Ovary (tissue), 10 donors: ENCODE data around the gene LBH. TPM values are rescaled to one million over a fixed set of nuclear protein-coding genes. Genes with fewer than 3 reads are reported as not detected.

Experiments used
- DNase-seq, 5 donors: peaks; one replicate each; pipeline ENCODE4 v3.0.0-alpha.2; 2019 to 2020
- H3K27ac ChIP-seq, 2 donors: fragments of 200-600 bp; one replicate each; pipeline versions ENCODE4 v1.5.1 to v1.8.0; 2019 to 2022
- H3K27me3 ChIP-seq: fragments of 200-600 bp; one replicate; pipeline ENCODE4 v1.8.0; 2022
- H3K36me3 ChIP-seq: fragments of 200-600 bp; sonication (generic); one replicate; pipeline ENCODE4 v1.5.1; 2019
- H3K4me1 ChIP-seq: one replicate; pipeline ENCODE4 v1.8.1; 2013; ENCODE audit warnings: mild to moderate bottlenecking, moderate library complexity; ENCODE audit not compliant: insufficient read depth
- H3K4me3 ChIP-seq: fragments of 200-600 bp; sonication (generic); one replicate; pipeline ENCODE4 v1.5.1; 2017
- H3K9me3 ChIP-seq, 2 donors: fragments of 200-600 bp in 1 of 2; sonication (generic) in 1 of 2; one replicate each; pipeline versions ENCODE4 v1.5.1 to v1.8.1; 2013 to 2019; ENCODE audit warnings: mild to moderate bottlenecking in 1 of 2, moderate library complexity in 1 of 2
- EP300 ChIP-seq: sonication (generic); formaldehyde crosslinking; IDR thresholded peaks from one replicate; pipeline ENCODE4 v1.6.1; 2017; ENCODE audit warnings: antibody characterized with exemption
- POLR2A ChIP-seq: fragments of 450-650 bp; IDR thresholded peaks from one replicate; pipeline ENCODE4 v1.6.1; 2017; ENCODE audit warnings: antibody characterized with exemption, mild to moderate bottlenecking, moderate library complexity
- WGBS, 3 donors: extraction: QIAGEN DNeasy Blood & Tissue Kit in 1 of 3; methylation state at CpG; one replicate each; pipeline versions ENCODE4 v1.1.5 to v1.1.7; 2013 to 2017; 5-methylcytosine and 5-hydroxymethylcytosine counted together
- intact Hi-C, 4 donors: fragments of 100-400 bp; cut with DNase I; formaldehyde crosslinking; loops; one replicate each; pipeline versions ENCODE4 v1.11.0 to v1.15.1; 2022 to 2023
- long read RNA-seq, 3 donors: library from polyadenylated mRNA in 2 of 3; unstranded in 2 of 3; transcript quantifications; one replicate each; pipeline ENCODE4 v2.0.0 and lab custom pipeline, GENCODE V29; 2021 to 2026
- polyA plus RNA-seq, 2 donors: library from polyadenylated mRNA; stranded (reverse); fragments of 200-250 nt in 1 of 2; fragments of 350-450 nt in 1 of 2; fragmentation: Illumina TruSeq in 1 of 2; extraction: RNeasy Lipid Tissue Mini Kit (QIAGEN cat#74804) in 1 of 2; gene quantifications; one replicate each; pipeline ENCODE4 v1.2.3, GENCODE V29; 2013 to 2014
- total RNA-seq, 7 donors: library from RNA; depleted of rRNA in 2 of 7; stranded (reverse); fragments of >200 nt in 2 of 7; fragmentation: NEBNext Ultra II Directional in 3 of 7; extraction: Animal tissue kit (Norgen Biotek cat#: 25700) in 3 of 7; gene quantifications; one replicate each; pipeline versions ENCODE4 v1.1.0 to v1.2.4, GENCODE V29; 2016 to 2023
- TF ChIP-seq, protein P1 (sequence below), 3 donors: fragments of 450-650 bp in 2 of 3; fragments of 200-600 bp in 1 of 3; IDR thresholded peaks; one replicate each; pipeline versions ENCODE4 v1.5.1 to v1.8.0; 2016 to 2022; ENCODE audit warnings: antibody characterized with exemption in 3 of 3, mild to moderate bottlenecking in 1 of 3
- donor health status: DM: no; HTN: no; CAD: no; lungs with moderate emphysema.
- donor health status: DM: no; HTN: no; CAD: no.
- donor health status: Bipolar disorder and iron deficiency.
- donor health status: DM: yes; HTN: yes; CAD: no.
- donor health status: DM: no; HTN: no; CAD: no.
- donor health status: DM: yes; HTN: yes; CAD: no.

Gene LBH
- total RNA-seq = 100 to 1,000 TPM in 5 of 7 donors, 10 to 100 TPM in 2; 50.4 to 260 (median 121) TPM
- polyA plus RNA-seq = 10 to 100 TPM; 59.7 to 64.5 TPM
- long read RNA-seq, donor 1, transcript LBH-209 (2 exons, 510 nt) = minor isoform, 11 of 443 reads
- long read RNA-seq, donor 1, transcript LBH-203 (3 exons, 543 nt) = minor isoform, 8 of 443 reads
- long read RNA-seq, donor 1, transcript LBH-201 (3 exons, 3,095 nt) = major isoform, 289 of 443 reads
- long read RNA-seq, donor 1, partial matches to known transcripts = 118 of 443 reads
- long read RNA-seq, donor 1, other reads (novel, unspliced or antisense) = 14 of 443 reads
- long read RNA-seq, donor 2, transcript LBH-201 (3 exons, 3,095 nt) = major isoform, 36 of 39 reads
- long read RNA-seq, donor 2, partial matches to known transcripts = 0 of 39 reads
- long read RNA-seq, donor 2, other reads (novel, unspliced or antisense) = 0 of 39 reads
- long read RNA-seq, donor 3, transcript LBH-201 (3 exons, 3,095 nt) = major isoform, 146 of 183 reads
- long read RNA-seq, donor 3, transcript LBH-209 (2 exons, 510 nt) = minor isoform, 5 of 183 reads
- long read RNA-seq, donor 3, partial matches to known transcripts = 22 of 183 reads
- long read RNA-seq, donor 3, other reads (novel, unspliced or antisense) = 3 of 183 reads

DNA sequence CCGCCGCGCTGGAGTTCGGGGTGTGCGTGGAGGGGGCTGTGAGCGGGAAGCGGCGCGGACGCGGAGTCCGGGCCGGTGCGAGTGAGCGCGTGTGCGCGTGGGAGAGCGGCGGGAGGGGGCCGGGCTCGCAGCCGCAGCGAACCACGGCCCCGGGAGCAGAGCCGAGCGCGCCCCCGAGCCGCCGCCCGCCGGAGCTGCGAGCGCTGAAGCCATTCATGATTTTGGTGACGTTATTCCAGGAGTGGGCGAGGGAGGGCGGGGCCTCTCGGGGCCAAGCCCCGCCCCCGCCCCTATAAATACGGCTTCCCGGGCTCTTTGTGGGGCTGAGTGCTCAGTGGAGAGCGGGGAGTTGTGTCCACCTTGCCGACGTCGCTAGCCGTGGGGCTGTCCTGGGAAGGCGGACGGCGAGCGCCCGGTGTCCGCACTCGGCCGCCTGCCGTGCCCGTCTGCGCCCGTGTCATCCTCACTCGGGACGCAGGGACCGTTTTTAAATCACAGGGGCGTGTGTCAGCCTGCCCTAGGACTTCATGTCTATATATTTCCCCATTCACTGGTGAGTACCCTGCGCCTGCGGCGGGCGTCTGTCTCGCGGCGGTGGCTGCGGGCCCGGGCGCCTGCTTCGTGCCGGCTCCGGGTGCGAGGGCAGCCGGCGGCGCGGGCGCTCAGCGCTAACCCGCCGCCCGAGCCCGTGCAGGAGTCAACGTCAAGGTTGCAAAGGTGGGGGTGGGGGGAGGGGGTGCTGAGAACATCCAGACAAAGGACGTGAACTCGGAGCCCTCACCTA lies at the start of gene LBH:
LBH (plus strand) TSS at position 323 of the 784 bp plus-strand sequence; CDS start at position 528, 205 bp downstream.
- DNase-seq = peak; percentile 92 to 97 (median 94)
- no peaks in the 10 kb centered on the region for H3K9me3 ChIP-seq
- H3K27me3 ChIP-seq = no peaks in the 10 kb centered on the region
- H3K4me3 ChIP-seq = peak within 1 kb of the TSS; percentile 71
- 0 to 1% (median 1%) methylated on average over 59 to 92 of the region's 92 CpGs for WGBS, 3 donors
- intact Hi-C loops = loop anchor here in 2 of 4 donors (5.0 to 10.0 kb wide), 3 partner anchors 176 to 253 kb away; no protein-coding TSS in a partner anchor
- no peaks in the 10 kb centered on the region for H3K36me3 ChIP-seq
- peak within 1 kb of the TSS; percentile 81 to 95 for H3K27ac ChIP-seq
- TF ChIP-seq, protein P1, sequence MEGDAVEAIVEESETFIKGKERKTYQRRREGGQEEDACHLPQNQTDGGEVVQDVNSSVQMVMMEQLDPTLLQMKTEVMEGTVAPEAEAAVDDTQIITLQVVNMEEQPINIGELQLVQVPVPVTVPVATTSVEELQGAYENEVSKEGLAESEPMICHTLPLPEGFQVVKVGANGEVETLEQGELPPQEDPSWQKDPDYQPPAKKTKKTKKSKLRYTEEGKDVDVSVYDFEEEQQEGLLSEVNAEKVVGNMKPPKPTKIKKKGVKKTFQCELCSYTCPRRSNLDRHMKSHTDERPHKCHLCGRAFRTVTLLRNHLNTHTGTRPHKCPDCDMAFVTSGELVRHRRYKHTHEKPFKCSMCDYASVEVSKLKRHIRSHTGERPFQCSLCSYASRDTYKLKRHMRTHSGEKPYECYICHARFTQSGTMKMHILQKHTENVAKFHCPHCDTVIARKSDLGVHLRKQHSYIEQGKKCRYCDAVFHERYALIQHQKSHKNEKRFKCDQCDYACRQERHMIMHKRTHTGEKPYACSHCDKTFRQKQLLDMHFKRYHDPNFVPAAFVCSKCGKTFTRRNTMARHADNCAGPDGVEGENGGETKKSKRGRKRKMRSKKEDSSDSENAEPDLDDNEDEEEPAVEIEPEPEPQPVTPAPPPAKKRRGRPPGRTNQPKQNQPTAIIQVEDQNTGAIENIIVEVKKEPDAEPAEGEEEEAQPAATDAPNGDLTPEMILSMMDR (IDR thresholded peaks at IDR 0.05) = no peak
- TF ChIP-seq POLR2A = peak; percentile 98
- H3K4me1 ChIP-seq = peaks cover 10% of the 10 kb centered on the region

DNA sequence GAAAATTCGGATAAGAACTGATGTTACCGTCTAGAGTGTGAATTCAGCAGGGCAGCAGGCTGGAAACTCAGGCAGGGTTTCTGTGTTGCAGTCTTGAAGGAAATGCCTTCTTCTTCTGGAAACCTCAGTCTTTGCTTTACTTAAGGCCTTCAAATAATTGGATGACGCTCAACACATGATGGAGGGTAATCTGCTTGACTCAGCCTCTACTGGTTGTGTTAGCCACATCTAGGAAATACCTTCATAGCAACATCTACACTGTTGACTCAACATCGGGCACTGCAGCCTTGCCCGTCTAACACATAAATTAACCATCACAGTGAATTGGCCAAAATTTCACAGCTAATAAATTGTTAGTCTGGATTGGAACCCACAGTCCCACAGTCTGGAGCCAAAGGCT lies 47.3 kb upstream of the LBH start:
- TF ChIP-seq, protein P1 (IDR thresholded peaks at IDR 0.05) = no peak
- TF ChIP-seq POLR2A (no peak), EP300 (no peak)
- no peak for DNase-seq
- H3K4me3 ChIP-seq = no peak overlapping the region
- H3K36me3 ChIP-seq = no peaks in the 10 kb centered on the region
- no peaks in the 10 kb centered on the region for H3K27me3 ChIP-seq
- no peaks in the 10 kb centered on the region for H3K9me3 ChIP-seq
- intact Hi-C loops = no loop called here
- peaks cover 2% of the 10 kb centered on the region for H3K4me1 ChIP-seq
- 96 to 97% (median 97%) methylated on average over 5 of the region's 5 CpGs for WGBS, 3 donors
- no peak overlapping the region for H3K27ac ChIP-seq

DNA sequence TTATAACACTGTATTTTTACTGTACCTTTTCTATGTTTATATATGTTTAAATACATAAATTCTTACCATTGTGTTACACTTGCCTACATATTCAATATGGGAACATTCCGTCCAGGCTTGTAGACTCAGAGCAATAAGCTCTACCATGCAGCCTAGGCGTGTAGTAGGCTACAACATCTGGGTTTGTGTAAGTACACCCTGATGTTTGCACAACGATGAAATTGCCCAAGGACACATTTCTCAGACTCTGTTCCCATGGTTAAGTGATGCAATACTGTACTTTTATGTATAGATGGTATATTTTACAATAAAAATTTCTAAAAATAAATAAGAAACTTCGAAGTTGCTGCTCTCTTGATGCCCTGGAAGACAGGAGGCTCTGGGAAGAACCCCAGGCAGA lies 46.2 kb upstream of the LBH start:
- no peaks in the 10 kb centered on the region for H3K9me3 ChIP-seq
- no peak for TF ChIP-seq POLR2A
- TF ChIP-seq, protein P1 (IDR thresholded peaks at IDR 0.05) = no peak
- no peak for TF ChIP-seq EP300
- H3K36me3 ChIP-seq = no peaks in the 10 kb centered on the region
- no peak overlapping the region for H3K27ac ChIP-seq
- H3K4me1 ChIP-seq = no peaks in the 10 kb centered on the region
- H3K4me3 ChIP-seq = no peak overlapping the region
- DNase-seq = no peak
- no peaks in the 10 kb centered on the region for H3K27me3 ChIP-seq
- 72 to 87% (median 73%) methylated on average over 4 of the region's 4 CpGs for WGBS, 3 donors
- intact Hi-C loops = no loop called here

DNA sequence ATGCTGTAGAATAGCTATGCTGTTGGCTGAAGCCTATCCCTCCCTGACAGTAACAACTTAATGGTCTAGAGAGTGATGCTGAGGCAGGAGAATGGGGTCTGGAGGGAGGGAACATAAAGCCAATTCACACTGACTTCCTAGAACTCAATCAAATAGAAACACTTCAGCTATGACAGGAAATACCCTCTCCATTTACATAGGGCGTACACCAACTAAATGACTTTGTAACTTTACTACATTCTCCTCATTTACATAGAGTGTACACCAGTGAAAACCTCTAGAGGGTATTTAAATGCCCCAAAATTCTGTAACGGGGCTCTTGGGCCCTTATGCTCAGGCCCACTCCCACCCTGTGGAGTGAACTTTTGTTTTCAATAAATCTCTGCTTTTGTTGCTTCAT lies 43.0 kb upstream of the LBH start:
- no peaks in the 10 kb centered on the region for H3K9me3 ChIP-seq
- no peak overlapping the region for H3K27ac ChIP-seq
- intact Hi-C loops = no loop called here
- H3K4me1 ChIP-seq = no peaks in the 10 kb centered on the region
- TF ChIP-seq POLR2A (no peak), EP300 (no peak)
- TF ChIP-seq, protein P1 (IDR thresholded peaks at IDR 0.05) = no peak
- 82 to 86% (median 82%) methylated on average over 2 of the region's 2 CpGs for WGBS, 3 donors
- no peaks in the 10 kb centered on the region for H3K36me3 ChIP-seq
- no peaks in the 10 kb centered on the region for H3K27me3 ChIP-seq
- H3K4me3 ChIP-seq = no peak overlapping the region
- DNase-seq = no peak
